ENCODE measurements around the gene EMX2. TPM values are rescaled to one million over a fixed set of nuclear protein-coding genes. Genes with fewer than 3 reads are reported as not detected.

Gene EMX2
- total RNA-seq, 1 experiment from 2014 or later: not detected

DNA sequence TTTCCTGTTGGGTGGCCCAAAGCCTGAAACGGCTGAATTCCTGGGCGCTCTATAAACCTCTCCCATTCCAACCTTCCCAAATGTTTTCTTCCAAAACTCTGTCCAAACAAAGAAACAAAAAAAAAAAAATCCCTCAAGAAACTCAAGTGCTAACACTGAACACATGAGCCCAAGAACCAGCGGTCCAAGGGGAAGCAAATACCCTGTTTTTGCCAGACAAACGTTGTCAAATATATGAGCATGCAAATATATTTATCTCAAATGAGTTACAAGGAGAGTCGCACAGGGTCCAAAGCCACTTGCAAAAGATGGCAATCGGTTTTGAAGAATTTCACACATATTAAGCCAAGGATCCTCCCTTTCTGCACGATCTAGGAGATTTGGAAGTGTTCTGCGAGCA is 23.3 kb upstream of the EMX2 start:
- Histone ChIP-seq H3K36me3 (ENCODE audit: control insufficient read depth in 1 of 2, insufficient read depth in 2 of 2, low read length in 2 of 2) (no peaks in the 10 kb centered on the region), H3K27me3 (ENCODE audit: insufficient read depth, low read length) (peaks cover 48% of the 10 kb centered on the region), H4K20me1 (ENCODE audit: insufficient read depth) (no peaks in the 10 kb centered on the region), H2AFZ (ENCODE audit: low read depth, low read length, poor library complexity, severe bottlenecking) (no peak overlapping the region), H3K4me1 (ENCODE audit: control insufficient read depth in 1 of 2, insufficient read depth in 2 of 2, low read length in 2 of 2) (no peaks in the 10 kb centered on the region), H3K9me2 (ENCODE audit: insufficient read depth) (no peaks in the 10 kb centered on the region), H3K27ac (ENCODE audit: low read depth, low read length) (no peak overlapping the region), H3K79me2 (ENCODE audit: insufficient read depth, low read length) (no peaks in the 10 kb centered on the region), H3K4me3 (replicated peaks in 1 of 2; ENCODE audit: low read depth in 1 of 2, low read length in 2 of 2) (no peak overlapping the region), H3K9me3 (ENCODE audit: control insufficient read depth in 1 of 2, insufficient read depth in 1 of 2, low read depth in 1 of 2, low read length in 2 of 2) (no peaks in the 10 kb centered on the region), H3K4me2 (ENCODE audit: low read length) (no peak overlapping the region), H3K9ac (ENCODE audit: low read length) (no peak overlapping the region)
- no peak for ATAC-seq
- TF ChIP-seq, protein P1, sequence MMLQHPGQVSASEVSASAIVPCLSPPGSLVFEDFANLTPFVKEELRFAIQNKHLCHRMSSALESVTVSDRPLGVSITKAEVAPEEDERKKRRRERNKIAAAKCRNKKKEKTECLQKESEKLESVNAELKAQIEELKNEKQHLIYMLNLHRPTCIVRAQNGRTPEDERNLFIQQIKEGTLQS (IDR thresholded peaks at IDR 0.05): no peak
- TF ChIP-seq YY1 (IDR thresholded peaks at IDR 0.05; ENCODE audit: extremely low read depth, insufficient replicate concordance, low read depth, low read length) (no peak), ELF1 (IDR thresholded peaks at IDR 0.05; ENCODE audit: borderline replicate concordance, low read depth) (no peak), POLR2A (IDR thresholded peaks at IDR 0.05; ENCODE audit: borderline replicate concordance, extremely low read depth, insufficient read depth, insufficient read length) (no peak), EZH2 (IDR thresholded peaks at IDR 0.05) (no peak), SP1 (IDR thresholded peaks at IDR 0.05; ENCODE audit: low read depth) (no peak), POLR2AphosphoS5 (IDR thresholded peaks at IDR 0.05; ENCODE audit: low read depth, low read length) (no peak), FOSL1 (IDR thresholded peaks at IDR 0.05; ENCODE audit: low read depth) (no peak), EZH2phosphoT487 (IDR thresholded peaks at IDR 0.05; ENCODE audit: borderline replicate concordance) (no peak), CEBPB (IDR thresholded peaks at IDR 0.05; ENCODE audit: low read depth) (no peak), CBX3 (IDR thresholded peaks at IDR 0.05; ENCODE audit: low read depth) (no peak), EGR1 (IDR thresholded peaks at IDR 0.05; ENCODE audit: low read depth) (no peak), SRF (IDR thresholded peaks at IDR 0.05; ENCODE audit: low read depth) (no peak)
- TF ChIP-seq, protein P2, sequence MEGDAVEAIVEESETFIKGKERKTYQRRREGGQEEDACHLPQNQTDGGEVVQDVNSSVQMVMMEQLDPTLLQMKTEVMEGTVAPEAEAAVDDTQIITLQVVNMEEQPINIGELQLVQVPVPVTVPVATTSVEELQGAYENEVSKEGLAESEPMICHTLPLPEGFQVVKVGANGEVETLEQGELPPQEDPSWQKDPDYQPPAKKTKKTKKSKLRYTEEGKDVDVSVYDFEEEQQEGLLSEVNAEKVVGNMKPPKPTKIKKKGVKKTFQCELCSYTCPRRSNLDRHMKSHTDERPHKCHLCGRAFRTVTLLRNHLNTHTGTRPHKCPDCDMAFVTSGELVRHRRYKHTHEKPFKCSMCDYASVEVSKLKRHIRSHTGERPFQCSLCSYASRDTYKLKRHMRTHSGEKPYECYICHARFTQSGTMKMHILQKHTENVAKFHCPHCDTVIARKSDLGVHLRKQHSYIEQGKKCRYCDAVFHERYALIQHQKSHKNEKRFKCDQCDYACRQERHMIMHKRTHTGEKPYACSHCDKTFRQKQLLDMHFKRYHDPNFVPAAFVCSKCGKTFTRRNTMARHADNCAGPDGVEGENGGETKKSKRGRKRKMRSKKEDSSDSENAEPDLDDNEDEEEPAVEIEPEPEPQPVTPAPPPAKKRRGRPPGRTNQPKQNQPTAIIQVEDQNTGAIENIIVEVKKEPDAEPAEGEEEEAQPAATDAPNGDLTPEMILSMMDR (IDR thresholded peaks at IDR 0.05 in 2 of 3, conservative IDR thresholded peaks at IDR 0.05 in 1 of 3; ENCODE audit: borderline replicate concordance in 1 of 3, insufficient read depth in 1 of 3, low read depth in 2 of 3, low read length in 2 of 3): no peak
- TF ChIP-seq, protein P3, sequence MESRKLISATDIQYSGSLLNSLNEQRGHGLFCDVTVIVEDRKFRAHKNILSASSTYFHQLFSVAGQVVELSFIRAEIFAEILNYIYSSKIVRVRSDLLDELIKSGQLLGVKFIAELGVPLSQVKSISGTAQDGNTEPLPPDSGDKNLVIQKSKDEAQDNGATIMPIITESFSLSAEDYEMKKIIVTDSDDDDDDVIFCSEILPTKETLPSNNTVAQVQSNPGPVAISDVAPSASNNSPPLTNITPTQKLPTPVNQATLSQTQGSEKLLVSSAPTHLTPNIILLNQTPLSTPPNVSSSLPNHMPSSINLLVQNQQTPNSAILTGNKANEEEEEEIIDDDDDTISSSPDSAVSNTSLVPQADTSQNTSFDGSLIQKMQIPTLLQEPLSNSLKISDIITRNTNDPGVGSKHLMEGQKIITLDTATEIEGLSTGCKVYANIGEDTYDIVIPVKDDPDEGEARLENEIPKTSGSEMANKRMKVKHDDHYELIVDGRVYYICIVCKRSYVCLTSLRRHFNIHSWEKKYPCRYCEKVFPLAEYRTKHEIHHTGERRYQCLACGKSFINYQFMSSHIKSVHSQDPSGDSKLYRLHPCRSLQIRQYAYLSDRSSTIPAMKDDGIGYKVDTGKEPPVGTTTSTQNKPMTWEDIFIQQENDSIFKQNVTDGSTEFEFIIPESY (IDR thresholded peaks at IDR 0.05; ENCODE audit: extremely low read depth, insufficient replicate concordance, low read length): no peak
- TF ChIP-seq, protein P4, sequence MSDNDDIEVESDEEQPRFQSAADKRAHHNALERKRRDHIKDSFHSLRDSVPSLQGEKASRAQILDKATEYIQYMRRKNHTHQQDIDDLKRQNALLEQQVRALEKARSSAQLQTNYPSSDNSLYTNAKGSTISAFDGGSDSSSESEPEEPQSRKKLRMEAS (IDR thresholded peaks at IDR 0.05): no peak
- CTCF ChIA-PET: no interaction called here
- BruUV-seq (replicated peaks): no TSS peak
- POLR2A ChIA-PET: no interaction called here
- intact Hi-C loops (cut with micrococcal nuclease): no loop called here
- RAD21 ChIA-PET (ENCODE audit: low non-redundant PET in 1 of 2, low total read pairs in 2 of 2, uncharacterized antibody in 2 of 2, unreplicated experiment in 2 of 2): no interaction called here
- no peak for DNase-seq (ENCODE audit: low read depth, low spot score)
